Neutrophil (primary cell): ENCODE results near the gene CELF4.

ENCODE experiments used
- H3K27ac ChIP-seq: fragments of 200-600 bp; sonication (generic); 2 replicates; pipeline ENCODE4 v1.5.1; 2016; ENCODE audit warnings: mild to moderate bottlenecking, moderate library complexity
- H3K27me3 ChIP-seq: fragments of 200-600 bp; sonication (generic); 2 replicates; pipeline ENCODE4 v1.6.0; 2016; ENCODE audit warnings: mild to moderate bottlenecking
- H3K36me3 ChIP-seq: fragments of 200-600 bp; sonication (generic); 2 replicates; pipeline ENCODE4 v1.5.1; 2017
- H3K4me1 ChIP-seq, 2 experiments: fragments of 200-600 bp in 1 of 2; sonication (generic) in 1 of 2; 1 replicate in 1 of 2; 2 replicates in 1 of 2; pipeline versions ENCODE4 v1.5.1 to v1.6.1; 2013 to 2016; ENCODE audit warnings: low read depth in 1 of 2, low read length in 1 of 2, mild to moderate bottlenecking in 1 of 2, moderate library complexity in 1 of 2; ENCODE audit not compliant: control insufficient read depth in 1 of 2, insufficient read depth in 1 of 2
- H3K4me3 ChIP-seq, 2 experiments: fragments of 200-600 bp in 1 of 2; sonication (generic) in 1 of 2; 1 replicate in 1 of 2; 2 replicates in 1 of 2; pipeline ENCODE4 v1.5.1; 2013 to 2016; ENCODE audit warnings: low read depth in 1 of 2, low read length in 1 of 2, mild to moderate bottlenecking in 1 of 2, moderate library complexity in 1 of 2
- H3K9me3 ChIP-seq: fragments of 200-600 bp; sonication (generic); 2 replicates; pipeline ENCODE4 v1.5.1; 2016
- CTCF ChIP-seq: fragments of 200-600 bp; sonication (generic); IDR thresholded peaks from 2 replicates; pipeline ENCODE4 v1.5.1; 2016; ENCODE audit warnings: antibody characterized with exemption

Gene CELF4

GRCh38 chr18:37533647-37534584 is 31.7 kb downstream of the CELF4 start:
- no peaks in the 10 kb centered on the region for H3K36me3 ChIP-seq
- no peak overlapping the region for H3K27ac ChIP-seq
- TF ChIP-seq CTCF, result no peak
- H3K9me3 ChIP-seq, result no peaks in the 10 kb centered on the region
- peaks cover 44% of the 10 kb centered on the region for H3K27me3 ChIP-seq
- H3K4me1 ChIP-seq, result no peaks in the 10 kb centered on the region
- H3K4me3 ChIP-seq, result no peak overlapping the region

- TF ChIP-seq CTCF, result no peak
- no peak overlapping the region for H3K4me3 ChIP-seq
- no peaks in the 10 kb centered on the region for H3K36me3 ChIP-seq
- H3K9me3 ChIP-seq, result no peaks in the 10 kb centered on the region
- peaks cover 37% of the 10 kb centered on the region for H3K27me3 ChIP-seq
- no peaks in the 10 kb centered on the region for H3K4me1 ChIP-seq
- H3K27ac ChIP-seq, result no peak overlapping the region
Observed at GRCh38 chr18:37532917-37533316, 32.7 kb downstream of the CELF4 start.

GRCh38 chr18:37529863-37530262 is 35.7 kb downstream of the CELF4 start:
- Histone ChIP-seq H3K9me3 (no peaks in the 10 kb centered on the region), H3K36me3 (no peaks in the 10 kb centered on the region), H3K4me3 (no peak overlapping the region), H3K27me3 (peaks cover 51% of the 10 kb centered on the region), H3K4me1 (no peaks in the 10 kb centered on the region), H3K27ac (no peak overlapping the region)
- no peak for TF ChIP-seq CTCF

GRCh38 chr18:37529296-37529695 is 36.3 kb downstream of the CELF4 start:
- no peak overlapping the region for H3K27ac ChIP-seq
- no peaks in the 10 kb centered on the region for H3K9me3 ChIP-seq
- H3K27me3 ChIP-seq, result peaks cover 52% of the 10 kb centered on the region
- H3K4me3 ChIP-seq, result no peak overlapping the region
- no peaks in the 10 kb centered on the region for H3K36me3 ChIP-seq
- TF ChIP-seq CTCF, result no peak
- H3K4me1 ChIP-seq, result no peaks in the 10 kb centered on the region

GRCh38 chr18:37527395-37527794 is 38.2 kb downstream of the CELF4 start:
- Histone ChIP-seq H3K27me3 (peaks cover 68% of the 10 kb centered on the region), H3K36me3 (no peaks in the 10 kb centered on the region), H3K4me1 (no peaks in the 10 kb centered on the region), H3K4me3 (no peak overlapping the region), H3K27ac (no peak overlapping the region), H3K9me3 (no peaks in the 10 kb centered on the region)
- no peak for TF ChIP-seq CTCF
